ENCODE data around the gene SLC10A2. TPM values are rescaled to one million over a fixed set of nuclear protein-coding genes. Genes with fewer than 3 reads are reported as not detected.

SLC10A2 gene
- polyA plus RNA-seq, 1 donor (not counting 4 experiments of a cell fraction or from before 2014, with no cell fraction given) = 0.39 TPM

- dilution Hi-C loops (cut with MboI; ENCODE audit: extremely low pct_ligation_motif_present, low sequenced_read_pairs) = no loop called here
- Histone ChIP-seq H3K9ac (ENCODE audit: control insufficient read depth, extremely low read depth, insufficient read depth, low read length) (no peak overlapping the region), H3K9me3 (ENCODE audit: control insufficient read depth, low read depth, low read length) (no peaks in the 10 kb centered on the region), H2AFZ (ENCODE audit: control insufficient read depth, low read length) (peak overlapping the region; percentile 64), H3K36me3 (ENCODE audit: control insufficient read depth in 2 of 2, extremely low read depth in 1 of 2, insufficient read depth in 2 of 2, low read length in 2 of 2) (no peaks in the 10 kb centered on the region), H3K4me1 (ENCODE audit: control insufficient read depth, extremely low read depth, insufficient read depth, low read length) (peaks cover 19% of the 10 kb centered on the region), H3K27me3 (ENCODE audit: control insufficient read depth, extremely low read depth, insufficient read depth, low read length) (no peaks in the 10 kb centered on the region), H3K4me3 (ENCODE audit: control insufficient read depth in 2 of 3, extremely low read depth in 1 of 3, insufficient read depth in 2 of 3, low read depth in 1 of 3, low read length in 3 of 3) (no peak overlapping the region), H3K79me2 (ENCODE audit: control insufficient read depth, insufficient read depth, low read length) (no peaks in the 10 kb centered on the region), H3K27ac (ENCODE audit: control insufficient read depth, insufficient read depth, low read length) (no peak overlapping the region), H3K9me1 (ENCODE audit: control insufficient read depth, extremely low read depth, insufficient read depth, low read length) (no peaks in the 10 kb centered on the region), H4K20me1 (ENCODE audit: control insufficient read depth, extremely low read depth, insufficient read depth, low read length) (no peaks in the 10 kb centered on the region), H3K4me2 (ENCODE audit: control insufficient read depth, extremely low read depth, insufficient read depth, low read depth, low read length) (no peak overlapping the region)
- DNase-seq (ENCODE audit: low read depth, low spot score) (no peak), FAIRE-seq (peak; percentile 59)
- no peak for TF ChIP-seq EZH2 (IDR thresholded peaks at IDR 0.05; ENCODE audit: low read length)
- TF ChIP-seq, protein P1, sequence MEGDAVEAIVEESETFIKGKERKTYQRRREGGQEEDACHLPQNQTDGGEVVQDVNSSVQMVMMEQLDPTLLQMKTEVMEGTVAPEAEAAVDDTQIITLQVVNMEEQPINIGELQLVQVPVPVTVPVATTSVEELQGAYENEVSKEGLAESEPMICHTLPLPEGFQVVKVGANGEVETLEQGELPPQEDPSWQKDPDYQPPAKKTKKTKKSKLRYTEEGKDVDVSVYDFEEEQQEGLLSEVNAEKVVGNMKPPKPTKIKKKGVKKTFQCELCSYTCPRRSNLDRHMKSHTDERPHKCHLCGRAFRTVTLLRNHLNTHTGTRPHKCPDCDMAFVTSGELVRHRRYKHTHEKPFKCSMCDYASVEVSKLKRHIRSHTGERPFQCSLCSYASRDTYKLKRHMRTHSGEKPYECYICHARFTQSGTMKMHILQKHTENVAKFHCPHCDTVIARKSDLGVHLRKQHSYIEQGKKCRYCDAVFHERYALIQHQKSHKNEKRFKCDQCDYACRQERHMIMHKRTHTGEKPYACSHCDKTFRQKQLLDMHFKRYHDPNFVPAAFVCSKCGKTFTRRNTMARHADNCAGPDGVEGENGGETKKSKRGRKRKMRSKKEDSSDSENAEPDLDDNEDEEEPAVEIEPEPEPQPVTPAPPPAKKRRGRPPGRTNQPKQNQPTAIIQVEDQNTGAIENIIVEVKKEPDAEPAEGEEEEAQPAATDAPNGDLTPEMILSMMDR (optimal IDR thresholded peaks at IDR 0.05 in 1 of 3, IDR thresholded peaks at IDR 0.05 in 1 of 3, conservative IDR thresholded peaks at IDR 0.05 in 1 of 3; ENCODE audit: extremely low read depth in 1 of 3, insufficient read depth in 2 of 3, low read length in 3 of 3) = no peak
Observed at GRCh38 chr13:103101901-103102300, 35.7 kb upstream of the SLC10A2 start.

DNA sequence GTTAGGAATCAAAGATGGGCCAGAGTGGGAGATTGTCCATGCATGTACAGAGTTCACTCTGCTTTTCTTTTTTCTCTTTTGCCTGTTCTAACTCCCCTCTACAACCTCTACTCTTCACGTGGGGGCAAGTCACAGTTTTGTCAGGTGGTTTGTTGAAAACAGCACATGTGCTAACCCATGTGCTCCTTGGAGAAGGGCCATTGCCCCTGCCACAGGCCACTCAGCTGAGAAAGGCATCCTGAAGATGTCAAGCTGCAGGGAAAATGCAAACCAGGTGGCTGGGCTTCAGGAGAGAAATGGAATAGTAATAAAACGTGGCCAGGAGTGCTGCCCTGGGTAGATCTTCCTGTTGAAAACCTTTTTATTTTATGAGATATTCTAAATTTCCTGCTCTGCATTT, 35.3 kb upstream of the SLC10A2 start:
- FAIRE-seq (no peak), DNase-seq (ENCODE audit: low read depth, low spot score) (no peak)
- no peaks in the 10 kb centered on the region for H3K9me3 ChIP-seq (ENCODE audit: control insufficient read depth, low read depth, low read length)
- no peaks in the 10 kb centered on the region for H3K27me3 ChIP-seq (ENCODE audit: control insufficient read depth, extremely low read depth, insufficient read depth, low read length)
- H3K27ac ChIP-seq (ENCODE audit: control insufficient read depth, insufficient read depth, low read length) = peak overlapping the region; percentile 5
- dilution Hi-C loops (cut with MboI; ENCODE audit: extremely low pct_ligation_motif_present, low sequenced_read_pairs) = no loop called here
- no peak for TF ChIP-seq EZH2 (IDR thresholded peaks at IDR 0.05; ENCODE audit: low read length)
- TF ChIP-seq, protein P1 (optimal IDR thresholded peaks at IDR 0.05 in 1 of 3, IDR thresholded peaks at IDR 0.05 in 1 of 3, conservative IDR thresholded peaks at IDR 0.05 in 1 of 3; ENCODE audit: extremely low read depth in 1 of 3, insufficient read depth in 2 of 3, low read length in 3 of 3) = no peak
- no peak overlapping the region for H3K4me2 ChIP-seq (ENCODE audit: control insufficient read depth, extremely low read depth, insufficient read depth, low read depth, low read length)
- H3K4me3 ChIP-seq (ENCODE audit: control insufficient read depth in 2 of 3, extremely low read depth in 1 of 3, insufficient read depth in 2 of 3, low read depth in 1 of 3, low read length in 3 of 3) = no peak overlapping the region
- H3K9me1 ChIP-seq (ENCODE audit: control insufficient read depth, extremely low read depth, insufficient read depth, low read length) = no peaks in the 10 kb centered on the region
- H3K36me3 ChIP-seq (ENCODE audit: control insufficient read depth in 2 of 2, extremely low read depth in 1 of 2, insufficient read depth in 2 of 2, low read length in 2 of 2) = no peaks in the 10 kb centered on the region
- H4K20me1 ChIP-seq (ENCODE audit: control insufficient read depth, extremely low read depth, insufficient read depth, low read length) = no peaks in the 10 kb centered on the region
- H3K9ac ChIP-seq (ENCODE audit: control insufficient read depth, extremely low read depth, insufficient read depth, low read length) = no peak overlapping the region
- no peak overlapping the region for H2AFZ ChIP-seq (ENCODE audit: control insufficient read depth, low read length)
- no peaks in the 10 kb centered on the region for H3K79me2 ChIP-seq (ENCODE audit: control insufficient read depth, insufficient read depth, low read length)
- peaks cover 19% of the 10 kb centered on the region for H3K4me1 ChIP-seq (ENCODE audit: control insufficient read depth, extremely low read depth, insufficient read depth, low read length)

Measured in keratinocyte (primary cell).